Epidermal melanocyte (primary cell): ENCODE measurements around the gene FANK1.
"Not testable (repeated sequence)": the region's sequence is repeated elsewhere in the genome, so short reads cannot be mapped to it uniquely, and the experiment has no call there.

Experiments used
- DNase-seq: peaks from one replicate; pipeline ENCODE4 v3.0.0; 2011; ENCODE audit warnings: low spot score; ENCODE audit not compliant: insufficient read length

Gene FANK1

DNA sequence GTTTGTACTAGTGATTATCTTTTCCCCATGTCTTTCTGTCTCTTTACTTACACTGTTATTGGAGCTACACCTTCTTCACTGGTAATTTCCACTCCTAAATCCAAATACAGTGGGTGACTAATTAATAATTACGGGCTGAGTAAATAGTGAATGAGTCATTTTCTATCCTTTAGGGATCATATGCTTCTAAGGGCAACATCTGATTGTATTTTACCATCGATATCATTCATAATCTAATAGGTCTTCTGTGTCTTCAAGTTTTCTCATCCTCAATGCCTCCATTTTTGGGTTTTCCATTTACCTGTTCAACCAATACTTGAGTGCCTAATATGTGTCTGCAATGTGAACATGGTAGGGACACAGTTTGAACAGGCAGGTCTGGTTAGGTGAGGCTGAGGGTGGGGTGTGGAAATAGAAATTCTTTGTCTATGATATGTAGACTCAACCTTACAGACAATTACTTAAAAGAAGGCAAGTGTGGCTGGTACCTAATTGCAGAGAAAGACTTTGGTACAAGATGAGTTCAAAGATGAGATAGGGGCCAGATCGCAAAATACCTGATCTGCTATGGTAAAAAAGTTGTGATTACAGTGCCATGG lies 9.4 kb upstream of the FANK1 start:
- no peak for DNase-seq

DNA sequence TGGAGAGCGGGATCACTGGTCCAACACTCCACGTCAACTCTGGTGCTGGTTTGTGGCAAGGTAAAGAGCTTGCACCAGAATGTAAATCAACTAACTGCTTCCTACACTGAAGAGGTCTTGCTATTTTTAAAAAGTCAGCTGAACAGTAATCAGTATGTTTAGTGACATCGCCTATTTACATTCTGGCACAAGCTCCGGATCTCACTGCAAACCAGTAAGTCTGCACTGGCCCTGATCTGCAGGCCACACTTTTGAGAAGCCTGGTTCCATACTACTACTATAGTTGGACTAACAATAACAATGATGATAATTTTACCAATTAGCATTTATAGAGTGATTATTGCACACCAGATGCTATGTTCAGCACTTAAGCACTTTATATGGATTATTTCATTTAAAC lies 6.9 kb upstream of the FANK1 start:
- DNase-seq: not testable (repeated sequence)

DNA sequence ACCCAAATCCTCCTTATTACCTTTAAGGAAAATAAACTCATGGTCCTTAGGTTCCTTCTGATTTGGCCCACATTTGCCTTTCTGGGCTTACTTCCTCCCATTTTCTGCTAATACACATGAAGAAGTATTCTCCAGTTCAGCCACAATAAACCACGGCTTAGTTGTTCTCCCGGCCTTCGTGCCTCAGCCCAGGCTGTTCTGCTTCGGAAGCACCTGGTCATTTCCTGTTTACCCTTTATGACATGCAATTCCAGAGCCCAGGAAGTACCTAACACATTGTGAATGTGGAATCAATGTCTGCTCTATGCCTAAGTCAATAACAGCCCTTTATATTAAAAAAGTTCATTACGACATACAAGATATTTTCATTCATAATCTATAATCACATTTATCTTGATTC lies 4.0 kb upstream of the FANK1 start:
- DNase-seq: not testable (repeated sequence)

GRCh38 chr10:125894176-125894575 lies 2.2 kb upstream of the FANK1 start:
- DNase-seq: not testable (repeated sequence)

DNA sequence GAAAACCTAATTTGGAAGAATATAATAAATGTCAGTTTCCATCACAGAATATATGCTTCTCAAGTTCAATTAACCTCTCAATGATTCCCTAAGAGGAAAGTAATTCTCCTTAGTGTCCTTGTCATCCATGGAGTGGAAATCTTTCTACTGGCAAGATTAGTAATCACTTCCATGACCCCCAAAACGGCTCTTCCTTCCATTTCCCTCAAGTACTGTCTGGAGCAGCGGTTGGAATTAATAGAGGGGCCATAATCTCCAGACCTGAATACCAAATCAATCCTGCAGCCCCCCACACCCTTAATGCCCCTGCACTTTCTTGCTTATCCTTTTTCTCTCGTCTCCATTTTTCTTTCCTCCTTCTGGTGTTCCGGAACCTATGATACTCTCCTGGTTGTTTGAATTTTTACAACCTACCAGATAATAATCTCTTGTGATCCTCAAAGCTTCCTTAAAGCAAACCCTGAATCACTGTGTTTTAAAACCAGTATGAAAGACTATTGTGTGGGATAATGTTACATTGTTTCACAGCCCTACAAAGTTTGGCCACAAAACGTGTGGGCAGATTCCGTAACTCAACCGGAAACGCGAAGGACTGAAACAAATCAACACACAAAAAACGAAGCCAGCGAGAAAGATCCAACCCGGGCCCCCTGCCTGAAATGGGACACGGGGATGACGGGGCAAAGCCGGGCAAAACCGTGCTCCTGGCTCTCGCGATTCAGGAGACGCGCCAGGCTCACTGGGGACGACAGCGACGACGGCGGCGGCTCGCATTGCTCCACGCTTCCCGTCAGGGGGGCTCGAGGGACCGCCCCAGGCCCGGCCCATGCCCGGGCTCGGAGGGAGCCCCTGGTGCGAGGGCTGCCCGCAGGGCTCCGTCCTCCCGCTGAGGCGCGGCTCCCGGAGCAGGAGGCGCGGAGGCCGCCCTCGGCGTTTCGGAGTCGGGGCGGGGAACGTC lies 955 bp upstream of the FANK1 start:
- DNase-seq: not testable (repeated sequence)

GRCh38 chr10:125897317-125897716 lies 953 bp downstream of the FANK1 start:
- not testable (repeated sequence) for DNase-seq

DNA sequence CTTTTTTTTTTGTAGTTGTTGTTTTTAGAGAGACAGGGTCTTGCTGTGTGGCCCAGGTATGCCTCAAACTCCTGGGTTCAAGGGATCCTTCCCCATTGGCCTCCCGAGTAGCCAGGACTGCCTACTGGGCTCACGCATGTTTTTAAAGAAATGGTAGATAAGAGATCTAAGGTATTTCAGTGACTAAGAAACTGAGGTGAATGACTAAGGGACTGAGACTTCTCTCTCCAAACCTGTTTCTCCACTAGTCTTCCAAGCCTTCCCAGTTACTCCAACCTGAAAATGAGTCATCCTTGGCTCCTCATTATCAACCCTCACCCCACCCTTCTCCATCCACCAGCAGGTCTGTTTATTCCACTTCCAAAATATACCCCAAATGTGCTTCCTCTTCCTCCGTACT lies 4.6 kb downstream of the FANK1 start:
- not testable (repeated sequence) for DNase-seq

GRCh38 chr10:125903135-125903640 lies 6.8 kb downstream of the FANK1 start:
- DNase-seq: not testable (repeated sequence)

GRCh38 chr10:125905069-125905994 lies 9.0 kb downstream of the FANK1 start:
- not testable (repeated sequence) for DNase-seq

GRCh38 chr10:125907598-125907997 lies 11.2 kb downstream of the FANK1 start:
- DNase-seq: not testable (repeated sequence)

- not testable (repeated sequence) for DNase-seq
Measured at GRCh38 chr10:125908813-125909212, 12.4 kb downstream of the FANK1 start.

- DNase-seq: not testable (repeated sequence)
Measured at GRCh38 chr10:125909491-125909890, 13.1 kb downstream of the FANK1 start.

DNA sequence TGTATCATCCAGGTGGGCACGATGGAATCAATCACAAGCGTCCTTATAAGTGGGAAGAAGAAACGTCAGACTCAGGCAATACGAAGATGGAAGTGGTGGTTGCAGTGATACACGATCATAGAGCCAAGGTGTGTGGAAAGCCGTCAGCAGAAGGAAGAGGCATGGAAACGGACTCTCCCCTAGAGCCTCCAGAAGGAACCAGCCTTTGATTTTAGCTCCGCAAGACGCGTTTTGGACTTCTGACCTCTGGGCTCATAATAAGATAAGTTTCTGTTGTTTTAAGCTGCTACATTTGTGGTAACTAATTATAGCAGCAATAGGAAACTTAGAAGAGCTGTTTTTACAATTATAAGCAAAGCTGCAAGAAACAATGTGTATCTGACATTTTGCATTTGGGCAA lies 14.8 kb downstream of the FANK1 start:
- no peak for DNase-seq

DNA sequence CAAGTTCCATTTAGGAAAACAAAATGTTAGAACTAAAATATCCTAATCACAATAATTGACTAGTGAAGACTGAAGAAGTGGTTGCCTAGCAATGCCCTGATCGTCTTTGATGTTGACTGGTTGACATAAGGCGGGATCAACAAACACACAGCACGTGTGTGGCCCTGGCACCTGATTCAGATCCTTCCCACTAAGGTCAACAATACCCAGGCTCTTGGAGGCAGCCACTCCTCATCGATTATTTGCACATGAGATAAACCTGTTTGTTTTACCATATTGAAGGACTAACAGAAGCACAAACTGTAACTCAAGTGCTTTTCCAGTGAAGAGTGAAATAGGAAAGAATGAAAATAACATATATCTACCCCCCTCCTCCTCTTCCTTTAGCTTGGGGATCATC lies 15.6 kb downstream of the FANK1 start:
- no peak for DNase-seq

DNA sequence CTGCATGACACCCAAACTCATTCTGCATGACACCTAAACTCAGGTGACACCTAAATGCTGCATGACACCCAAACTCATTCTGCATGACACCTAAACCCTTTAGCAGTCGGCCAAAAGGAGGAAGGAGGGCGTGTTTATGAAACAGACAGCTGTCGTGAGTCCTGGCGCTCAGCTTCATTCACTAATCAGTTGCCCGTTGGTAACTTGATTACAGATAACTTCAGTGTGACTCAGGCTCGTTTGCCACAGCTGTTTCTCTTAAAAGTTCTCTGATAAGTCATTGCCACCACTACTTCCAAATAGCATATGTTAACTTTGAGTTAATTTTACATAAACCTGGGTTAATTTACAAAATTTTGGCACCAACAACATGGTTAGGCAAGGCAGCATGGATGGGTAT lies 16.9 kb downstream of the FANK1 start:
- DNase-seq: not testable (repeated sequence)

DNA sequence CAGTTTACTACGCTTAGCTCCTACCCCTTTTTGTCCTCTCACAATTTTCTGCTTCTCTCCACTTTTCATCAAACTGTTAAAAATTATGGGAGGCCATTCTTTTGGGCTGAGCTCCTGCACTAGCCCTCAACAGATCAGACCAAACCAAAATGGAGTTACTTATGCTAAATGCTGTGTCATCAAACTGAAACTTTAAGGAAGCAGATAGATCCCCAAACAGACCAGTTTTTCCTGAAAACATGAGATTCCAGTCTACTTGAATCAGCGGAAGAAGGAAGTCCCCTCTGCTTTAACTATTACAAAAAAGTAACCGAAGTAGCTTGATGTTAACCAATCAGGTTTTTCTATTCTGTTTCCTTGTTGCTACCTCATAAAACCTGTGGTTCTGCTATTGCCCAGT lies 20.6 kb downstream of the FANK1 start:
- no peak for DNase-seq

DNA sequence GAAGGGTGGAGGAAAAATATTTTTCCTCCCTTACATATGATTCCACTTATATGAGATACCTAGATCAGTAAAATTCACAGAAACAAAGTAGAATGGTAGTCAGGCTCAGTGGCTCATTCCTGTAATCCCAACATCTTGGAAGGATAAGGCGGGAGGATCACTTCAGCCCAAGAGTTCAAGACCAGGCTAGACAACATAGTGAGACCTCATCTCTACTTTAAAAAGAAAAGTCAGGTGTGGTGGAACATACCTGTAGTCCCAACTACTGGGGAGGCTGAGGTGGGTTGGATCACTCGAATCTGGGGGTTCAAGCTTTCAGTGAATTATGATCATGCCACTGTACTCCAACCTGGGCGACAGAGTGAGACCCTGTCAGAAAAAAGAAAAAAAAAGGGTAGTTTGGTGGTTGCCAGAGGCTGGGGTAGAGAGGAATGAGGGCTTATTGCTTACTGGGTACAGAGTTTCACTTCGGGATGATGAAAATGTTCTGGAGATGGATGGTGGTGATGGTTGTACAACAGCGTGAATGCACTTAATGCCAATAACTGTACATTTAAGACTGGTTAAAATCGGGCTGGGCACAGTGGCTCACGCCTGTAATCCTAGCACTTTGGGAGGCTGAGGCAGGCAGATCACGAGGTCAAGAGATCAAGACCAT lies 21.5 kb downstream of the FANK1 start:
- not testable (repeated sequence) for DNase-seq

- not testable (repeated sequence) for DNase-seq
Measured at GRCh38 chr10:125921643-125922306, 25.4 kb downstream of the FANK1 start.

GRCh38 chr10:125925262-125925834 lies 29.0 kb downstream of the FANK1 start:
- no peak for DNase-seq

GRCh38 chr10:125926247-125926646 lies 29.9 kb downstream of the FANK1 start:
- no peak for DNase-seq
